C4-2B (cell line): ENCODE data around the gene SLC47A2.

Experiments used
- CTCF ChIP-seq: fragments of 450-650 bp; conservative IDR thresholded peaks from 2 replicates; pipeline ENCODE4 v1.5.1; 2017; ENCODE audit warnings: mild to moderate bottlenecking
- ZFX ChIP-seq: fragments of 450-650 bp; IDR thresholded peaks from 2 replicates; pipeline ENCODE4 v1.6.1; 2017

GRCh38 chr17:19750020-19750572 lies 33.7 kb upstream of the SLC47A2 start:
- TF ChIP-seq CTCF (no peak), ZFX (no peak)
